Embryonic facial prominence (tissue), 1 donor: ENCODE measurements around the gene KIAA0753.
A peak's percentile ranks its signal among the peaks of the same experiment; 100 is the strongest.

Source experiments
- DNase-seq: peaks from one replicate; pipeline ENCODE4 v3.0.0-alpha.2; 2016; ENCODE audit errors: extremely low spot score

KIAA0753 gene

DNA sequence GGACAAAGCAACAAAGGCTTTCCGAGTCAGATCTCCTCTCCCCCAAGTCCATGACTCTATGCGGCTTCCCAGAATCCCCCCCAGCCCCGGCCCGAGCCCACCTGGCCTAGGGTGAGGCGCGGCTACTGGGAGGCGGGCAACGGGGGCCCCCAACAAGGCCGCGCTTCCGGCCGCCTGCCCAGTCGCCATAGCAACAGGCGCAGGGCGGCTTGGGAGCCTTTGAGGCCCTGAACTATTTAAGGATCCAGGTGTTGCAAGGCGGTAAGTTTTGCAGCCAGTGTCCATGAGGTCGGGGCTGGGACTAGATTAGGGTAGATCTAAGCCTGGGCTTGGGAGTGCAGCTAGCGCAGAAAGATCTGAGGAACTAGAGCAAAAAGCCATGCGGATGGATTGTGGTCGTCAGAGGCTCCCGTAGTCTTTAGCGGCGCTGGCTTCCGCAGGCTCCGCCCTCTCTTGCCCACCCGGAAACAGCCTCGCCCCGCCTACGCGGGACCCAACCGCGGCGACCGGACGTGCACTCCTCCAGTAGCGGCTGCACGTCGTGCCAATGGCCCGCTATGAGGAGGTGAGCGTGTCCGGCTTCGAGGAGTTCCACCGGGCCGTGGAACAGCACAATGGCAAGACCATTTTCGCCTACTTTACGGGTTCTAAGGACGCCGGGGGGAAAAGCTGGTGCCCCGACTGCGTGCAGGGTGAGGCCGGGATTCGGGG is at the start of gene KIAA0753, which contains the start of gene TXNDC17:
TSS of gene KIAA0753 (minus strand) at position 176 of the 711 bp plus-strand sequence. CDS start 5,608 bp downstream, outside the sequence.
TSS of gene TXNDC17 (plus strand) at position 525 of the 711 bp plus-strand sequence. CDS start at position 548, 23 bp downstream.
- peak; percentile 77 for DNase-seq

DNA sequence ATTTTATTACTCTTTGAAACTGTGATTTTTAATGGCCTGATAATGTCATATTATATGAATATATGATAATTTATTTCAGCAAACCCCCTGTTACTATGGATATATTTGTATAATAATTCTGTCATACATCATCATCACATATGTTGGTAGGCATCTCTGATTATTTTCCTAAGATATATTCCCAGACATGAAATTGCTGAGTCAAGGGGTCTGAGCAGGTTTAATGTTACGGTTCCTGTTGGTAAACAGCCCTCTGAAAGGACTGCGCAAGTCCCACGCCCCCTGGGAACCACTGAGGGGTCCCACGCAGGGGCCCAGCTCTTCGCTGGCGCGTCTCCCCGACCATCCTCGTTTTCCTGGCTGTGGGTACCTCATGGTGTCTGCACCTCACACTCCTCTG is 48.4 kb upstream of the KIAA0753 start:
- DNase-seq, result no peak

DNA sequence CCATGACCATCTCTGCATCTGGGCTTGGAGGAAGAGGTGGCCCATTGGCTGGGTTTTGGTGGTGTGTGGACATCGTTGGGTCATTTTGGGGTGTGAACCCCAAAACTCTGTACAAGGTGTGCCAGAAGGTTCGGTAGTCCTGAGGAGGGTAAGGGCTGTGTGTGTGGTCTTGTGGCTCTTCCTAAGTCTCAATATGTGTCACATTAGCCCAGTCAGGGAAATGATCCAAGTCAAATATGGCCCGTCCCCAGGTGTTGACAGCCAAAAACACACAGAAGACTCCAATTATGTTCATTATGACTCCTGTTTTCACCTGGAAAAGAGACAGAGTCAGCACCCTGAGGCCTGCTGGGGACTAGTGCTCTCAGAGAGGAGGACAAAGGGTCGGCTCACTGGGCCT is 45.5 kb upstream of the KIAA0753 start:
- DNase-seq, result no peak

DNA sequence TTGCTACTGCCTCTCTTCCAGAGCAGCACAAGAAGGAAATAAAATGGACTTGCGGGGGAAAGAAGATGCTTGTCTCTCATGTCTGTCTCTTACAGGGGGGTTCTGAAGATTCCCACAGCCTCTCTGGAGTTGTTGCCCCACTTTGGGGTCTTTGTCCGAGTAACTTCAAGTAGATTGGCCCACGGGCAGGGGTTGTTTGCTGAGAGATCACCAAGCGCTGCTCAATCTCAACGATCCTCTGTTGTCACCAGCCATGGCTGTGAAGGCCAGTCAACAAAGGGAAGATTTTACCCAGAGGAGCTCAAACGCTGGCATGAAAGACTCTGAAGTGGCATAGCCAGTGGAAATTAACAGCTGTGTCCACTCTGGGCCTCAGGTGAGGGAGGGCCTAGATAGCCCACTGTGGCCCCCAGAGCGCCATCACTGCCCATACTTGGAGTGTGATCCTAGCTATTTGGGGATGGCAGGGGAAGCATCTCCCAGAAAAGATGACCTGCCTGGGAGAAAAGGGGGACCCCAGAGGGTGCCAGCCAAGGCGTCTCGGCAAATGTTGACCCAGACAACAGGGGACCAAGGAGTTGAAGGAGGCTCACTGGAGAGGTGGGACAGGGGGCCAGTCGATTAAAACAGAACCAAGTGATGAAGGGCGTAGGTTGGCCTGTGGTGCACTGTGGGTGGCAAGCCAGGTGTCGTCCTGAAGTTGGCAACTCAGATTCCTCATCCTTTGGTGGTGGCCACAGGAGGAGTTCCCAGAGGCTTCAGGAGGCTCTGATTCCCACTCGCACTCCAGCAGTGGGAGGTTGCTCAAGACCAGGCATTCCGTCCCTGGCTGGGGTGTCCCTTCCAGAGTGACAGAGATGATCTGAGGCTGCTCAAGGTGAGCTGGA is 44.6 kb upstream of the KIAA0753 start:
- DNase-seq, result no peak

DNA sequence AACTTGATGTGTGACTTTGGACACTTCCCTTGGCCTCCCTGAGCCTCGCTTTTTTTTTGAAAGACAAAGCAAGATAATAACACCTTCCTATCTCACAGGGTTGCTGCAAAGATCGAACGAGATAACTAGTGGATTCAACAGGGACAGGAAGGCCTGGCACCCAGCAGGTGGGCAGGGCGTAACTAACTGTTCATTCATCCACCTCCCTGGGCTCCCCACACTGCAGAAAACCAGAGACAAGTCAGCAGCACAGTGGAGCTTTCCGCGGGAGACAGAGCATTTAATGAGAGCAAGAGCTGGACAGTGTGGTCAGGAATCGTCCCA is 43.9 kb upstream of the KIAA0753 start:
- DNase-seq, result no peak

DNA sequence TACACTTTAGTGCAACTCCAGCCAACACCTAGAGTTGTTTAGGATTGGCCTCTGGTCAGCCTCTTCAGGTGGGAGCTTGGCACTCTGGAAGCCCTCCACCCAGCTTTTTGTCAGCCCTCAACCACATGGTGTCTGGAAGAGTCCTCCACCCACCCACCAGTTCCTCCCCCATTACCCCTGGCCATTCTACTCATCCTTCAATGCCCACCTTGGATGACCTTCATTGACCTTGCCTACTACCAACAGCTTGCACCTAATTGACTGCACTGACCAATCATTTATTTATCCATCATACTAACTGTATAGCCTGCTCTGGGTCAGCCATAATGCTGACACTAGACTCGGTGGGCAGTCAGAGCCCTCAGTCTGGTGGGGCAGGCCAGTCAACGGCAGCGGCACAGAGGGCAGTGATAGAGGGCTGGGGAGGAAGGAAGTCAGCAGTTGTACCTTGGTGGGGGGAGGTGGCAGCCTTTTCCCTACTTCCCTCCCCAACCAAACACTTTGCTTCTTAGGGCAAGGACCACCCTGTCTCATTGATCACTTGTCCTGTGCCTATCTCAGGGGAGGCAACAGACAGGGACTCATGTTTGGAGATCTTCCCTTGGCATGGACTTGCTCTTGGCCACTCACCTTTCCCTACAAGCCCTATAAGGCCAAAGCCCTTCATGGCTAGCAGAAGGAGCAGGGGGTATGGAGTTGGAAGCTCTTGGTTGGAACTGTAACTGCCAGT is 43.4 kb upstream of the KIAA0753 start:
- no peak for DNase-seq

DNA sequence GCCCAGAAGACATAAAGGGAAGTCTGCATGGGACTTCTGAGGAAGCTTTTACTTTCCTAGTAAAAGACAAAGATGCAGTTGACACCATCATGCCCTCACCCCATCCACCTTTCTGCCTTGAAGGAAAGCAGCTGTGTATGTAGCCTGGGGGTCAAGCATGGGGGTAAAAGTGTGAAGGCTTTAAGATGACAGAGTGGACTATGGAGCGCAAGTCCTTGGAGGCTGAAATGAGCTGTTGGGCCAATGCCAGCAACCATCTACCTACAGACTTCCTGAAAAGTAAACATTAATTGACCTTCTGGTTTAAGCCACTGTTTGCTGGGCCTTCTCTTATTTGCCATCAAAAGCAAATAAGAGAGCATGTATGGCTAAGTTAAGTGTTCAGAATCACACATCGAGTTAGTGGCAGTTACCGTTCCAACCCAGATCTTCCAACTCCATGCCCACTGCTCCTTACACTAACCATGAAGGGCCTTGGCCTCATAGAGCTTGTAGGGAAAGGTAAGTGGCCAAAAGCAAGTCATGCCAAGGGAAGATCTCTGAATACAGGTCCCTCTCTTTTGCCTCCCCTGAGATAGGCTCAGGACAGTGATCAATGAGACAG is 42.7 kb upstream of the KIAA0753 start:
- DNase-seq, result no peak

DNA sequence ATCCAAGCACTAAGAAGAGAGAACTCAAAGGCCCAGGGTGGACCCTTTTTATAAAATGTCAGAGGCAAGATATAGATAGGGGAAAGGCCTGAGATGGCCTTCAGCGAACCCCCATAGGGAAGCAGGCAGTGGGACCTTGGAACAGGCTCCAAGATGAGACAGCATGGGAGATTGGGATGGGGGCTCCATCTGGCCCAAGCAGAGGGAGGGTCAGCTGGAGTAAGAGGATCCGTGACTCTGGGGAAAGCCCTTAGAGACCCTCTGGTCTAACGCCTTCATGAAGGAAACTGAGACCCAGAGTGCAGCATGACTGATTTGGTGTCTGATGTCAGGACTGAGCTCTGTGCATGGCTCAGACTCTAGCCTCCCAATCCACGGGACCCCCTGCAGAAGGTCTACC is 41.8 kb upstream of the KIAA0753 start:
- no peak for DNase-seq

DNA sequence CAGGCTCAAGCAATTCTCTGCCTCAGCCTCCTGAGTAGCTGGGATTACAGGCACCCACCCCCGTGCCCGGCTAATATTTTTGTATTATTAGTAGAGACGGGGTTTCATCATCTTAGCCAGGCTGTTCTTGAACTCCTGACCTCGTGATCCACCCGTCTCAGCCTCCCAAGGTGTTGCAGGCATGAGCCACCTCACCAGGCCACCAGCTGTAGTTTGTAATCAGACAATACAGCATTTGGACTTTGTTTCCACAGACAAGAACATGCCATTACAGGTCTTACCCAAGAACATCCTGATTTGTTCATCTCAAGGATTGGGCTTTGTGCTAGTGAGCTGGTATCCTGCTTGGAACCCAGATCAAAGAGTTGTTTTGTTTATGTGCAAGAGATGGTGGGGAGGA is 41.2 kb upstream of the KIAA0753 start:
- no peak for DNase-seq

DNA sequence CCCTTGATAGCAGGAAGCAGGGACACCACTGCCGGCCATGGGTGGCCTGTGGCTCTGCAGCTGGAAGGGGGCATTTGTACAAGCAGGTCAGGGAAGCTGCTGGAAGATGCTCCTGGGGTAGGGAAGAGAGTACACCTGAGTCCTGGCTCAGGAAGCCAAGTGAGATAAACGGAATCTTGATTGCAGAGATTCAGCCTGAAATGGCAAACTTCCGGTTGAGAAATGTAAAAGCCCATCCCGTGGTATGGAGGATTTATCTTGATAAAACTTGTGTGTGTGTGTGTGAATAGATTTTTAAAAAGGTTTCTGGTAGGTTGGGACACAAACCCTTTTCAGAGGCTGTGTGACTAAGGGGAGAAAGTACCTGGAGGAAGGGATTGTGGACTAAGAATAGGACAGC is 40.7 kb upstream of the KIAA0753 start:
- no peak for DNase-seq

DNA sequence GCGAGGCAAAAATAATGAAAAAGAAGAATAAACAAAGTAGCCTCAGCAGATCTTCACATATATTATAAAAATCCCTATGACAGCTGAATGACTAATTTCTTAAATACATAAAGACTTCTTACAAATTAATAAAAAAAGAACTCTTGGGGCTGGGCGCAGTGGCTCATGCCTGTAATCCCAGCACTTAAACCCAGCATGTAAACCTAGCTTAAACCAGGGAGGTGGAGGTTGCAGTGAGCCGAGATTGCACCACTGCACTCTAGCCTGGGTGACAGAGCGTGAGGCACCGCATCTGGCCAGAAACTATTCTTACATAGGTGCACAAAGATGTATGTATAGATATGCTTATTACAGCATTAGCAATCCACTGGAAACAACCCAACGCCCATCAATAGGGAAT is 38.7 kb upstream of the KIAA0753 start:
- DNase-seq, result no peak

DNA sequence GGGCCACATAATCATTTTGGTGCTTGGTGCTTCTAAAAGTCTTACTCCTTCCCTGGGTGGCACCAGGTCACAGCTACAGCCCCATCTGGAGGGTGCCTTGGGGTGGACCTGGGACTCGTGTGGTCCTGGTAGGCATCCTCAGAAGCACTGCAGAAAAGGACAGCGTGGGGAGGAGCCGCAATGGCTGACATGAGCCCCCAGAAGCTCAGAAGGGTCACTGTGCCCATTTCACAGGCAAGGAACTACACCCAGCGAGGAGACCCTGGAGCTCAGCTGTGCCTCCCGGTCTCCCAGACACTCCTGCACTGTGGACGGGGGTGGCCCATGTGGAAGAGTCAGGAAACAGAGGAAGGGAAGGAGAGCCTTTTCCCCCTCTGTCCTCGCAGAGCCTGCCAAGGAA is 37.4 kb upstream of the KIAA0753 start:
- no peak for DNase-seq

DNA sequence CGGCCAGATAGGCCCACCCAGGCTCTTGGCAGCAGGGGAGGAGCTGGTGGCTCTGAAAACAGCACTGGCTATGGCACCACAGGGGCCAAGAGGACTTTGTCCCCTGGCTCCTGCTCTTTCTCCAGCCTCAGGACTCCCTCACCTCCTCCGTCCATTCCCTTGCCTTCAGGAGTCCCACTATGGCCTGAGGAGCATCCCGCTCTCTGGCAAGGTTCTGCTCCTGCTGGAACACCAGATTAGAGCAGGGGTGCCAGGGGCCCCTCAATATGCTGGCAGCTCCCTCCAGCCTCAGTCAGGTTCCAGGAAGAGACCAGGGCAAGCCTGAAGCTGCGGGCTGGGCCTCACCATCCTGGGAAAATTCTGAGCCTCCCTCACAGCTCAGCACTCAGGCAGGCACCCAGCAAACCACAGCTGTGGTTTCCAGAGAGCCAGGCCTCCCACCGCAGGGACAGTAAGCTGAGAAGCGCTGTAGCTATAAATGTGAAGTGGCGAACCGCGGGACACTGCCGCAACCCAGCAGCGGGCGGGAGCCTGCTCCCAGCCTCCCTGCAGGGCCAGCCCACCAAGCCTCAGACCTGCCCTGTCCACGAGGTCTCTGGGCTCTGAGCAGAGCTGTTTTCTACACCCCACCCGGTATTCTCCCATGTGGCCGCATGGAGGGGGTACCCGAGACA is 36.8 kb upstream of the KIAA0753 start:
- peak; percentile 8 for DNase-seq

DNA sequence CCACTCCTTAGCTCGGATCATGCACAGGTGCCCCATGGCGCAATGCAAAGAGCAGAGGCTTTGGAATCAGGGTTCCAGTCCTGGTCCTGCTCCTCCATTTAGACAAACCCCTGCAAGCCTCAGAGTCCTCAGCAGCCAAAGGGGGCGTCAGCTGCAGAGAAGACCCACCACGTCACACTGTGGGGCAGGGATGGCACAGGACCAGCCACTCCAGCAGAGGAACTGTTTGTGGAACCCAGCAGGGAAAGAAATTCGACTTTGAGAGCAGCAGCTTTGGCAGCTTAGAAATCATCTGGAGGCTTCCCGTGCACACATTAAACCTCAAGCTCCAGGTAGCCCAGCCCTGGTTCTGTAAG is 36.3 kb upstream of the KIAA0753 start:
- DNase-seq, result no peak

DNA sequence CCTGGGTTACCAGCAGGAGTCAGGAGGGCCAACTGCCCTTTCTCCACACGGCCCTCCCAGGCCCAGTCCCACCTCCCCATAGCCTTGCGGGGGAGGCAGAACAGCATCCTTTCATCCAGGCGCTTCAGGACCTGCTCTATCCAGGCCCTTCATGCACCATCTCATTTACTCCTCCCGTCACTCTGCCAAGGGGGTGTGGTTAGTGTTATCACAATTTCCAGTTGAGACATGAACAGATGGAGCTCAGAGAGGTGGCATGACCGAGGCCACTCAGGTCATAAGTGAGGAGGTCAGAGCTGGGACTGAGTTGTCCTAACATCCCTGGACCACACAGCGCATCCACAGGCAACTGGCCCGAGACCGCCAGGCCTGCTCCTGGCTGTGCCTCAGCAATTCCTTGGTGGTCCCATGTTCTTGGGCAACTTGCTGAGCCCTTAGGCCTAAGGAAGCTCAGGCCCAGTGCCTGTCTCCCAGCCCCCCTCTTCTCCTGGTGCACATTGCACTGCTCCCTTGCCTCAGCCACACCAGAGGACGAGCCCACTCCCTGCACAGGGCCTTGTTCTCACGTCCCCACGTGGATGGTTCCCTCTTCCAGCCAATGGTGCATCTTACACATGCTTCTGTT is 34.8 kb upstream of the KIAA0753 start:
- DNase-seq, result no peak

DNA sequence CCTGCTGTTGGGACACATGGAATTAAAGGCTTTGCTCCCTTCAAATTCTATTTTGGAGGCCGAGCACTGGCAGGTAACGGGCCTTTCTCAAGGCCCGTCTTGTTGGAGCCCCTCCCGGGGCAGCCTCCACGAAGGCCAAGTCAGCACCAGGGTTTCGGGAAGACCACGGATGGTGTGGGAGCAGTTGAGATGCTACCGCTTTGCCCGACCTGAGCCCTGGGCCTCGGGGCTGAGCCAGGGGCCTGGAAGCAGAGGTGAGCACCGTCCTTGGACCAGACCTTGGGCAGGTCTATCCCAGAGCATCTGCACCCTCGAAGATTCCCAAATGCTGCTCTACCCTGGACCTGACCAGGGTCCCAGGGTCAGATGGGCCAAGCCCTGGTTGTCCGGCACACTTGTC is 34.1 kb upstream of the KIAA0753 start:
- DNase-seq, result no peak

DNA sequence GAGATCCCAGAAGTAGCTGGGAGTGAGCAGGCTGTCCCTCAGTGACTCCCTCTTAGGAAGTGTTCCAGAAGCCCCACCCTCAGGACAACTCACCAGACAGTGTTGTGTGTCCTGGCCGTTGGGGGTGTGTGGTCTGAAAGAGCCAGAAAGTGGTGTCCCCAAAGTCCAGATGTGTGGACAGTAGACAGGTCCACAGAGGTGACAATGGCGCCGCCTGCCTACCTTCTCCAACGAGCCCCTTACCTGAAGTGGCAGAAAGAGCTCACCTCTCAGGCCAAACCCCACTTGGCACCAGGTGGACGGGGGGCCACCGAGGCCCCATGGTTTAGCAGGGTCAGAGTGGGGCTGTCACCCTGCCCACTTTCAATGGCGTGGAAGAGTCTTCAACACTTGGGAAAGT is 30.9 kb upstream of the KIAA0753 start:
- DNase-seq, result no peak

DNA sequence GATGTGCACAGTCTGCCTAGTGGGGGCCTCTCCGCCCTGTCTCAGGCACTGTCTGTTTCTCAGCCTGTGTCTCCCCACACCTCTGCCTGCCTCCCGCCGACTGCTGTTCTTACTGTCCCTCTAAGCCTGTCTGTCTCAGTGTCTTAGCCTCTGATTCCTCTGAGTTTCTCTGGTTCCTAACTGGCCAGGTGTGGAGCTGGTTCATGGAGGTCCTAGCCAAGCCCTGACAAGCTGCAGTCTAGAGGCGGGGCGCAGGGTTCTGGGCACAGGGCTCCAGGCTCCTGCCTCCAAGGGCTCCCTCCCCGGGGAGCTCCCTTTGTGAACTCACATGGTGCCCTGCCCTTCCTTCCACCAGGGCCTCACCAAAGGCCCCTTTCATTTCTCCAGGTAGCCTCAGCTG is 30.5 kb upstream of the KIAA0753 start:
- no peak for DNase-seq

DNA sequence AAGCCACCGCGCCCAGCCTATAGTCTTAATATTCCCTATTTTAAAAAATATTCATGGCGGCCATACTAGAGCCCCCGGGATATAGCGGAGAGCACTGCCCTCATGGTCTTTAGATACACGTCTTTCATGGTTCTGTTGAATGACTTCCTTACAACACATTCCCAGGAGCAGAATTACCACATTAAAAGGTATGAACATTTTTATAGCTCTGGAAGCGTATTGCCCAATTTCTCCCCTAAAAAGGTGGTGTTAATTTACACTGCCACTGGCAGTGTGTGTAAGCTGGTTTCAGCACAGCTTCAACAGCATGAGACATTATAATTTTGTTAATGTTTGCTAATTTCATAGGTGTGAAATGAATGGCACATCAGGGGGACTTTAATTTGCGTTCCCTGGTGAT is 30.1 kb upstream of the KIAA0753 start:
- no peak for DNase-seq

DNA sequence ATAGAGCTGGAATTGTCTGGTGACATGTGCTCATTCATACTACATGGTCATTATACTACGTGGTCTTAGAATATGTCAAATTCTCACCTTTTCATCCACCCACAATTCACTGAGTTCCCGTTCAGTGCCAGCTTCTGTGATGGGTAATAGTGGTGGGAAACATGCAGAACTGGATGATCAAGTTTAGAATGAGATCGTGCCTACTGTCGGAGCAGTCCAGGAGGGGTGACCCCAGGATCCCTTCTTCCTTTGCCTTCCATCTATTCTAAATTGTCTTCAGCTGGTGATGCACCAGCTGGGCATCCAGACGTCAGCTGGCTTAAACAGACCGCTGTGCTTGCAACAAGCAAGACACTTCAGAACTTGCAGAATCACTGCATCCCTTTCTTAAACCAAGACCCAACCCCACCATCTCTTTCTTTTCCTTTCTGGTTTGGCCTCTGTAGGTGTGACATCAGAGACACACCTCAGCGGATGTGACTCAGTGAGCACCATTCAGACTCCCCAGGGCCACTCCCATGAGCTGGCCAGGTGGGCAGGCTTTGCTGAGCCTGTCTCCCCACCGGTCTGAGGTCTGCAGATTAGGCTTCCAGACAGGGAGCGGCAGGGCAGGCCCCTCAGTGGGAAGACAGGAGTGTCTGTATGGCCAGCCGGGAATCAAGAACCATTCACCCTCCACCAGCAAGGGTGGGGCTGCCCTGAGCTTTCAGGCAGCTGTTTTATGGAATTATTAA is 29.1 kb upstream of the KIAA0753 start:
- DNase-seq, result no peak
